PC-9 (cell line): Measurements from ENCODE around the gene GATM.

Experiments
- CTCF ChIP-seq: fragments of 200-600 bp; sonication (generic); conservative IDR thresholded peaks from 2 replicates; pipeline ENCODE4 v1.6.1; 2017; ENCODE audit warnings: mixed run types, antibody characterized with exemption, mild to moderate bottlenecking, moderate library complexity
- EZH2 ChIP-seq: fragments of 200-600 bp; sonication (generic); IDR thresholded peaks from 2 replicates; pipeline ENCODE4 v1.8.0; 2017; ENCODE audit warnings: antibody characterized with exemption, low read depth

DNA sequence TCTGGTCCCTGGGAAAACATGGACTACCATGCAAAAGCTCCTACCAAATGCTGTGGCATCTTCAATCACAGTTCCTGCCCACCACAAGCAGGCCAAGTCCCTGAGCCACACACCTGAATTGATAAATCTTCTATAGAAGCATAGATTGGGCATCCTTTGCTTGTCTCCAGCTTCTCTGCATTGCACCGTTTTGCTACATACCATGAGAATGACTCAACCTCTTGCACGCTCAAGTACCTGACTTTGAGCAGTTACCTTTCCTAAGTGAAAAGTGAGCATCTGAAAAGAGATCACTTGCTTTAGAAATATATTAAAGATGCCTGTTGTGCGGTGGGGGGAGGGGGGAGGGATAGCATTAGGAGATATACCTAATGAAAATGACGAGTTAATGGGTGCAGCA, 31.3 kb downstream of the GATM start:
- TF ChIP-seq CTCF (no peak), EZH2 (no peak)
